Panc1 (cell line): ENCODE measurements around the gene TLR4. TPM values are rescaled to one million over a fixed set of nuclear protein-coding genes. Genes with fewer than 3 reads are reported as not detected.

Experiments used
- ATAC-seq: fragments of 200-7000 bp; cut with Tn5 transposase; 2 replicates; pipeline ENCODE4 v1.9.1; 2020; ENCODE audit warnings: mild to moderate bottlenecking, moderate library complexity
- BruUV-seq: library from RNA; stranded (reverse); fragments of 400-500 nt; replicated peaks from 2 replicates; lab custom pipeline; 2021; lab: Mats Ljungman, UMichigan
- CTCF ChIA-PET: fragments of 300-600 bp; sonication (Branson Sonifier 250); formaldehyde crosslinking; loops from one replicate; lab custom pipeline; 2022; ENCODE audit warnings: antibody characterized with exemption; lab: Charles Lee
- POLR2A ChIA-PET: fragments of 300-600 bp; sonication (Branson Sonifier 250); formaldehyde crosslinking; loops from one replicate; lab custom pipeline; 2022; ENCODE audit warnings: antibody characterized with exemption; lab: Charles Lee
- DNase-seq: peaks from one replicate; pipeline ENCODE4 v3.0.0-alpha.2; 2010; ENCODE audit warnings: low read depth, low spot score
- H3K27ac ChIP-seq: 2 replicates; pipeline ENCODE4 v1.5.1; 2011; ENCODE audit warnings: mild to moderate bottlenecking, low read length, inconsistent platforms
- H3K27me3 ChIP-seq: fragments of 200-500 bp; sonication (Bioruptor generic); 2 replicates; pipeline ENCODE4 v1.6.0; 2014; ENCODE audit warnings: low read length, inconsistent platforms; ENCODE audit not compliant: control insufficient read depth, insufficient read depth
- H3K36me3 ChIP-seq: fragments of 200-500 bp; sonication (Bioruptor generic); 2 replicates; pipeline ENCODE4 v1.5.1; 2014; ENCODE audit warnings: inconsistent platforms, mild to moderate bottlenecking, low read length, moderate library complexity; ENCODE audit not compliant: control insufficient read depth, insufficient read depth
- H3K4me1 ChIP-seq: 2 replicates; pipeline ENCODE4 v1.5.1; 2011; ENCODE audit warnings: inconsistent platforms, mild to moderate bottlenecking, low read length, moderate library complexity; ENCODE audit not compliant: control insufficient read depth, insufficient read depth
- H3K4me3 ChIP-seq, 2 experiments: 2 replicates each; pipeline ENCODE4 v1.5.1; 2011 to 2012; ENCODE audit warnings: low read depth in 2 of 2, low read length in 2 of 2, mild to moderate bottlenecking in 2 of 2, inconsistent platforms in 1 of 2, moderate library complexity in 1 of 2
- H3K9me3 ChIP-seq: fragments of 200-500 bp; sonication (Bioruptor generic); 2 replicates; pipeline ENCODE4 v1.5.1; 2014; ENCODE audit warnings: low read depth, mild to moderate bottlenecking, inconsistent platforms, low read length, moderate library complexity; ENCODE audit not compliant: control insufficient read depth, insufficient read depth
- CTCF ChIP-seq: fragments of 450-650 bp; IDR thresholded peaks from 2 replicates; pipeline ENCODE4 v1.5.1; 2017; ENCODE audit warnings: mild to moderate bottlenecking
- POLR2AphosphoS5 ChIP-seq: IDR thresholded peaks from 2 replicates; pipeline ENCODE4 v1.6.1; 2012; ENCODE audit warnings: mild to moderate bottlenecking, low read depth, low read length, moderate library complexity
- REST ChIP-seq, 2 experiments: IDR thresholded peaks; 2 replicates each; pipeline ENCODE4 v1.6.1; 2011 to 2012; ENCODE audit warnings: low read depth in 2 of 2, control low read depth in 1 of 2, low read length in 1 of 2, mild to moderate bottlenecking in 1 of 2, moderate library complexity in 1 of 2; ENCODE audit not compliant: insufficient read depth in 1 of 2
- SIN3A ChIP-seq: IDR thresholded peaks from 2 replicates; pipeline ENCODE4 v1.6.1; 2012; ENCODE audit warnings: low read depth, mild to moderate bottlenecking, low read length, moderate library complexity, borderline replicate concordance; ENCODE audit not compliant: insufficient read depth
- TCF7L2 ChIP-seq: IDR thresholded peaks from 2 replicates; pipeline ENCODE4 v1.6.1; 2011; ENCODE audit warnings: mild to moderate bottlenecking, low read depth, low read length, inconsistent platforms
- in situ Hi-C: cut with HindIII; loops from 2 replicates; pipeline ENCODE4 v1.10.0; 2016; ENCODE audit warnings: low sequenced_read_pairs, low pct_unique_long_range_greater_than_20kb
- intact Hi-C: fragments of 100-400 bp; cut with micrococcal nuclease; formaldehyde crosslinking; loops from one replicate; pipeline ENCODE4 v1.10.0; 2022; ENCODE audit not compliant: unreplicated experiment
- total RNA-seq: library from RNA; stranded (reverse); gene quantifications from one replicate; pipeline ENCODE4 v1.2.1, GENCODE V29; 2021; ENCODE audit not compliant: unreplicated experiment

Gene TLR4
- total RNA-seq, 1 experiment from 2014 or later, result 0.33 TPM

- DNase-seq (no peak), ATAC-seq (no peak)
- TF ChIP-seq SIN3A (no peak), REST (IDR thresholded peaks at IDR 0.05; ENCODE audit: insufficient read depth in 1 of 2, low read depth in 2 of 2, low read length in 1 of 2) (no peak), POLR2AphosphoS5 (no peak), TCF7L2 (no peak), CTCF (no peak)
- ChIA-PET CTCF (no interaction called here), POLR2A (no interaction called here)
- Histone ChIP-seq H3K4me3 (no peak overlapping the region), H3K36me3 (no peaks in the 10 kb centered on the region), H3K4me1 (no peaks in the 10 kb centered on the region), H3K9me3 (no peaks in the 10 kb centered on the region), H3K27me3 (no peaks in the 10 kb centered on the region), H3K27ac (no peak overlapping the region)
- no TSS peak for BruUV-seq
- in situ Hi-C loops (no loop called here), intact Hi-C loops (no loop called here)
Measured at GRCh38 chr9:117745598-117745997, 41.4 kb downstream of the TLR4 start.

GRCh38 chr9:117746263-117746662 lies 42.1 kb downstream of the TLR4 start:
- in situ Hi-C loops, result no loop called here
- no peak for DNase-seq
- no peaks in the 10 kb centered on the region for H3K9me3 ChIP-seq
- H3K4me3 ChIP-seq, result no peak overlapping the region
- H3K4me1 ChIP-seq, result no peaks in the 10 kb centered on the region
- TF ChIP-seq CTCF (no peak), TCF7L2 (no peak), REST (IDR thresholded peaks at IDR 0.05; ENCODE audit: insufficient read depth in 1 of 2, low read depth in 2 of 2, low read length in 1 of 2) (no peak), POLR2AphosphoS5 (no peak), SIN3A (no peak)
- ChIA-PET CTCF (no interaction called here), POLR2A (no interaction called here)
- H3K36me3 ChIP-seq, result no peaks in the 10 kb centered on the region
- no peak for ATAC-seq
- intact Hi-C loops, result no loop called here
- no TSS peak for BruUV-seq
- no peaks in the 10 kb centered on the region for H3K27me3 ChIP-seq
- no peak overlapping the region for H3K27ac ChIP-seq
